Calu3 (cell line): Measurements from ENCODE around the gene SIRPG. TPM values are rescaled to one million over a fixed set of nuclear protein-coding genes. Genes with fewer than 3 reads are reported as not detected.

Source experiments
- BruUV-seq: library from RNA; stranded (reverse); fragments of 400-500 nt; replicated peaks from 2 replicates; lab custom pipeline; 2021; lab: Mats Ljungman, UMichigan
- CTCF ChIA-PET: fragments of 300-600 bp; sonication (Branson Sonifier 250); formaldehyde crosslinking; loops from one replicate; lab custom pipeline; 2022; ENCODE audit warnings: antibody characterized with exemption; lab: Charles Lee
- DNase-seq: peaks from one replicate; pipeline ENCODE4 v3.0.0; 2022
- H3K27ac Mint-ChIP-seq: one replicate; pipeline ENCODE4 v1.8.0; 2022; ENCODE audit warnings: mixed read lengths; ENCODE audit not compliant: unreplicated experiment
- H3K27me3 Mint-ChIP-seq: one replicate; pipeline ENCODE4 v1.8.0; 2022; ENCODE audit warnings: mixed read lengths; ENCODE audit not compliant: unreplicated experiment
- H3K36me3 Mint-ChIP-seq: one replicate; pipeline ENCODE4 v1.8.0; 2022; ENCODE audit warnings: mild to moderate bottlenecking, moderate library complexity, mixed read lengths; ENCODE audit not compliant: insufficient read depth, unreplicated experiment
- H3K4me1 Mint-ChIP-seq: one replicate; pipeline ENCODE4 v1.8.0; 2022; ENCODE audit warnings: mild to moderate bottlenecking, low read depth, mixed read lengths; ENCODE audit not compliant: unreplicated experiment
- H3K4me3 Mint-ChIP-seq: one replicate; pipeline ENCODE4 v1.8.0; 2022; ENCODE audit warnings: mild to moderate bottlenecking, low read depth, moderate library complexity, mixed read lengths; ENCODE audit not compliant: unreplicated experiment
- H3K9me3 Mint-ChIP-seq: one replicate; pipeline ENCODE4 v1.8.0; 2022; ENCODE audit warnings: low read depth, mixed read lengths; ENCODE audit not compliant: unreplicated experiment
- intact Hi-C: fragments of 100-400 bp; cut with micrococcal nuclease; formaldehyde crosslinking; loops from one replicate; pipeline ENCODE4 v1.10.0; 2022; ENCODE audit not compliant: unreplicated experiment
- total RNA-seq: library from RNA; stranded (reverse); gene quantifications from 2 replicates; pipeline ENCODE4 v1.2.3, GENCODE V29; 2022
- TF ChIP-seq, protein P1 (sequence below): fragments of 200-600 bp; IDR thresholded peaks from one replicate; pipeline ENCODE4 v1.8.0; 2022; ENCODE audit warnings: antibody characterized with exemption; ENCODE audit not compliant: unreplicated experiment

SIRPG gene
- total RNA-seq, 1 experiment from 2014 or later: not detected

DNA sequence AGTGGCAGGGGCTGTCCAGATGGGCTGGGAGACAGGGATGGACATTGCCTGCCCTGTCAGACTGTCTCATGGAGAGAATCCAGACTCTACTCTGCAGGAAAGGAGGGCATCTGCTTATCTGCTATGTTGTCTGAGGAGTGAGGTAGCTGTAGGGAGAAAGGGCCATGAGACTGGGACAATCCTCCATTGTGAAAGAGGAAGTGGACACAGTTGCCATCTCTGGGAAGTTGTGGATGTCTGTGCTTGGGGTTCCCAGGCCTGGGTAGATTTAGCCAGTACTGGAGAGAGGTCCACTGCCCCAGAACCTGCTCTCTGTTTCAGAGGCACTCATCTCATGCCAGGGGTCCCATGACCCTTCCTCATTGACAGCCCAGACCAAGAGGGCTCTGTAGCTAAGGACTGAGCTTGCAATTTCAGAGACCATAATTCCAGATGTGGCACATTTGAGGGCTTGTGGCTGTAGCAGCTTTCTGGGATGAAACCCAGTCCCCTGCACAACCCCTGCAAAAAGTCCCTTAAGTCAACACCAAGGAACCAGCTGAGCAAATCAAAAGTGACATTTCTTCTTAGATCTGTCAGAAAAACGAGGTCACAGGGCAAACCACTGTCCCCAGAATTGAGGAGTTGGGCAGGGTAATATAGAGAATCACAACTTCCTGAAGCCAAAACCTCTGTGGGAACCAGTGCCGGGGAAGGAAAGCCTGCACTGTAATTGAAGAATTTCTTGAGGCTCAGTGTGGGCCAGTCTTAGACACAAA is 4.1 kb upstream of the SIRPG start:
- CTCF ChIA-PET: no interaction called here
- no peak for DNase-seq
- Mint-ChIP-seq H3K27ac (no peak overlapping the region), H3K4me3 (no peak overlapping the region), H3K27me3 (no peaks in the 10 kb centered on the region), H3K4me1 (peaks cover 9% of the 10 kb centered on the region), H3K9me3 (no peaks in the 10 kb centered on the region), H3K36me3 (no peaks in the 10 kb centered on the region)
- TF ChIP-seq, protein P1, sequence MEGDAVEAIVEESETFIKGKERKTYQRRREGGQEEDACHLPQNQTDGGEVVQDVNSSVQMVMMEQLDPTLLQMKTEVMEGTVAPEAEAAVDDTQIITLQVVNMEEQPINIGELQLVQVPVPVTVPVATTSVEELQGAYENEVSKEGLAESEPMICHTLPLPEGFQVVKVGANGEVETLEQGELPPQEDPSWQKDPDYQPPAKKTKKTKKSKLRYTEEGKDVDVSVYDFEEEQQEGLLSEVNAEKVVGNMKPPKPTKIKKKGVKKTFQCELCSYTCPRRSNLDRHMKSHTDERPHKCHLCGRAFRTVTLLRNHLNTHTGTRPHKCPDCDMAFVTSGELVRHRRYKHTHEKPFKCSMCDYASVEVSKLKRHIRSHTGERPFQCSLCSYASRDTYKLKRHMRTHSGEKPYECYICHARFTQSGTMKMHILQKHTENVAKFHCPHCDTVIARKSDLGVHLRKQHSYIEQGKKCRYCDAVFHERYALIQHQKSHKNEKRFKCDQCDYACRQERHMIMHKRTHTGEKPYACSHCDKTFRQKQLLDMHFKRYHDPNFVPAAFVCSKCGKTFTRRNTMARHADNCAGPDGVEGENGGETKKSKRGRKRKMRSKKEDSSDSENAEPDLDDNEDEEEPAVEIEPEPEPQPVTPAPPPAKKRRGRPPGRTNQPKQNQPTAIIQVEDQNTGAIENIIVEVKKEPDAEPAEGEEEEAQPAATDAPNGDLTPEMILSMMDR: no peak
- BruUV-seq: no TSS peak
- intact Hi-C loops: no loop called here

DNA sequence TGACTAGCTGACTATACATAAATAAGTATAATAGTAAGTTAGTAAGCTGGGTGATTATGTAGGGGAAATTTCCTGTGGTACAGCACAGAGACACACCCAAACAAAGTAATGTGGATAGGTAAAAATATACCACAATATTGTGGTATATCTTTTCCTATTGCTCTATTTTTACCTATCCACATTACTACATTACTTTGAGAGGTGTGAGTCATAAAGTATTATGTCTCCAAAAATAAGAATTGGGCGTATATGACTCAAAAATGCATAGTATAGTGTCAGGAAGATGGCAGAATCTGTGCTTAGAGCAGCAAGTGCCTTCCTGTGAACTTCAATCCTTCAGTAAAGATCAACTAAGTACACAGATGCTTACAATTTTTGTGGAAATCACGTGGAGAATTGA is 2.7 kb upstream of the SIRPG start:
- intact Hi-C loops: no loop called here
- CTCF ChIA-PET: no interaction called here

DNA sequence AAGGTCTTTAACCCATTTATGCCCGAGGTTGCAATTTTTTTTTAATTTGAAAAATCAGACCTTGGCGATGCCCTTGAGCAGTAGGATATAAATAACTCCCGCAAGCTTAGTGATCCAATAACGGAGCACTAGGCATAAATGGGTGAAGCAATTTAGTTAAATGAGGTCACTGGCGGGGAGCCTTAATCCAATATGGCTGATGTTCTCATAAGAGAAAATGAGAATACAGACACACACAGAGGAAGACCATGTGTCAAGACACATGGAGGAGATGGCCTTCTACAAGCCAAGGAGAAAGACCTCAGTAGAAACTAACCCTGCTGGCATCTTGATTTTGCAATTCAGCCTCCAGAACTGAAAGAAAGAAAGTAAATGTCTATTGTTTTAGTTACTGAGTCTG is 735 bp downstream of the SIRPG start:
- Mint-ChIP-seq H3K27me3 (no peaks in the 10 kb centered on the region), H3K36me3 (no peaks in the 10 kb centered on the region), H3K9me3 (peaks cover 3% of the 10 kb centered on the region), H3K27ac (no peak overlapping the region), H3K4me3 (no peak overlapping the region), H3K4me1 (peaks cover 7% of the 10 kb centered on the region)
- CTCF ChIA-PET: no interaction called here
- TF ChIP-seq, protein P1: no peak
- BruUV-seq: no TSS peak
- intact Hi-C loops: no loop called here
- no peak for DNase-seq

More for the DNA sequence above, 2.7 kb upstream of the SIRPG start:
- no TSS peak for BruUV-seq
- DNase-seq: no peak
- H3K4me1 Mint-ChIP-seq: peaks cover 12% of the 10 kb centered on the region
- H3K36me3 Mint-ChIP-seq: no peaks in the 10 kb centered on the region
- no peaks in the 10 kb centered on the region for H3K27me3 Mint-ChIP-seq
- no peaks in the 10 kb centered on the region for H3K9me3 Mint-ChIP-seq
- H3K4me3 Mint-ChIP-seq: no peak overlapping the region
- no peak overlapping the region for H3K27ac Mint-ChIP-seq
- TF ChIP-seq, protein P1: no peak

DNA sequence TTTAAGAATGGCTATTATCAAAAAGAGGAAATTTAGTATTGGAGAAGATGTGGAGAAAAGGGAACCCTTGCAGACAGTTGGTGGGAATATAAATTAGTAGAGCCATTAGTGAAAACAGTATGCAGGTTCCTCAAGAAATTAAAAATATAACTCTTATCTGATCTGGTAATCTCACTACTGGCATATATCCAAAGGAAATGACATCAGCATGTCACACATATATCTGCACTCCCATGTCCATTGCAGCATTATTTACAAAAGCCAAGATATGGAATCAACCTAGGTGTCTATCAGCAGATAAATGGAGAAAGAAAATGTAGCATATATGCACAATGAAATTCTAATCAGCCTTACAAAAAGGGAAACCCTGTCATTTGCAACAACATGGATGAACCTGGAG is 2.6 kb downstream of the SIRPG start:
- no peak for DNase-seq
- CTCF ChIA-PET: no interaction called here
- Mint-ChIP-seq H3K4me3 (no peak overlapping the region), H3K36me3 (no peaks in the 10 kb centered on the region), H3K27me3 (no peaks in the 10 kb centered on the region), H3K4me1 (peaks cover 7% of the 10 kb centered on the region), H3K9me3 (peaks cover 3% of the 10 kb centered on the region), H3K27ac (no peak overlapping the region)
- no TSS peak for BruUV-seq
- intact Hi-C loops: no loop called here
- TF ChIP-seq, protein P1: no peak
